ENCODE data around the gene TOM1L1.

Gene TOM1L1

DNA sequence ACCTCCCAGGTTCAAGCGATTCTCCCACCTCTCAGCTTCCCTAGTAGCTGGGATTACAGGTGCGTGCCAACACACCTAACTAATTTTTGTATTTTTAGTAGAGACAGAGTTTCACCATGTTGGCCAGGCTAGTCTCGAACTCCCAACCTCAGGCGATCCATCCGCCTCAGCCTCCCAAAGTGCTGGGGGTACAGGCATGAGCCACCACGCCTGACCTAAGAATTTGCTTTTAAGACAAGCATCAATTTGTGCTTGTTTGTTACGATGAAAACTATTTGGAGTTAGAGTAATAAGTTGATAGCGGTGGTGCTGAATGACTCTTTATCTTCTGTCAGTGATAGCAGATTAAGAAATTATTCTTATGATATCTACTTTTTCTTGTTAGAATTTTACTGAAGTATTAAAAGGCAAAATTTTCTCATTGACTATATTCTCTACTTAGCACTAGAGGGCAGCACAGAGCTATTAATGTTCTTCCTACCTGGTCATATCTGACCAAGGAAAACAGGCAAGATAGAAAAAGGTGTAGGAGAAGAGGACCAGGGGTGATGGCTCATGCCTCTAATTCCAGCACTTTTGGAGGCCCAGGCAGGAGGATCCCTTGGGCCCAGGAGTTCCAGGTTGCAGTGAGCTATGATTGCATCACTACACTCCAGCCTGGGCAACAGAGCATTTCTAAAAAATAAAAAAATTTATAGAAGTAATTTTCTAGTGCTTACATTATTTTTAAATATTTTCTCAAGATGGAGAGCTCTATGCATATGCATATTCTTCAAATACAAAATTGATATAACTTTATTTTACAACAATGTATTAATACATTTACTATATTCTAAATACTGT, 92.4 kb downstream of the TOM1L1 start:
- DNase-seq (ENCODE audit: low read depth in 2 of 2) = no peak

- DNase-seq (ENCODE audit: low read depth in 2 of 2) = no peak
Observed at GRCh38 chr17:54996441-54996840, 95.8 kb downstream of the TOM1L1 start.

DNA sequence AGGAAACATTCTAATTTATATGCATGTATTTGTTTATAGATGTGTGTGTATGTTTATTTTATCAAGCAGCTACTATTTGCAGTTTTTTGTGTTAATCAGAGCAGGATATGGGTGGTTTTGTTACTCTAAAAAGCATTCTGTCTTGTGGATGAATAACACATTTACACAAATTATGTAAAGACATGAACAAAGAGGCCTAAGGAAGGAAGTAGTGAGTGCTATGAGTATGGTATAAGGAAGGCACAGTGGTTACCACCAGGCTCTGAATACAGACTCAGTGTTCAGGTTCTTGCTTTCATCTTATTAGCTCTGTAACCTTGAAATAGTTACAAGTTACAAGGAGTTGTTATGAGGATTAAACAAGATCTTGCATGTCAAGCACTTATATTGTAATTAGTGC, 101.8 kb downstream of the TOM1L1 start:
- no peak for DNase-seq (ENCODE audit: low read depth in 2 of 2)

- DNase-seq (ENCODE audit: low read depth in 2 of 2) = no peak
Observed at GRCh38 chr17:55004484-55004883, 103.8 kb downstream of the TOM1L1 start.

DNA sequence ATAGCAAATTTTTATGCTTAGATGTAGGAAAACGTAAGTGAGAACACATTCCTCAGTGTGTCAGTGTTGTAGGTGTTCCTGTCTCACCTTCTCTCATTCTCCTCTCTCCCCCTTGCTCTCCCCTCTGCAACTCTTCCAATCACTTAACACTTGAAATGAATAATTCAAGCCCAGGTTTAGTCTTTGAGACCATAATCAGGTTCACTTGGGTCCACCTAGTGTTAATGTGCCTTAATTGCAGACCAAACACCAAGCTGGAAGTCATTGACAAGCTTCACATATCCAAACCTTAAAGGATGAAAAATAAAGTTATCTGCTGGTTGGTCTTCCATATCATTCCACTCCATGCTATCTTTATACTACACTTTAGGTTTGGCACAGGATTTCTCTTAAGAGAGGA, 104.9 kb downstream of the TOM1L1 start:
- no peak for DNase-seq (ENCODE audit: low read depth in 2 of 2)
